Measurements from ENCODE around the gene EFCAB8.

The EFCAB8 gene

DNA sequence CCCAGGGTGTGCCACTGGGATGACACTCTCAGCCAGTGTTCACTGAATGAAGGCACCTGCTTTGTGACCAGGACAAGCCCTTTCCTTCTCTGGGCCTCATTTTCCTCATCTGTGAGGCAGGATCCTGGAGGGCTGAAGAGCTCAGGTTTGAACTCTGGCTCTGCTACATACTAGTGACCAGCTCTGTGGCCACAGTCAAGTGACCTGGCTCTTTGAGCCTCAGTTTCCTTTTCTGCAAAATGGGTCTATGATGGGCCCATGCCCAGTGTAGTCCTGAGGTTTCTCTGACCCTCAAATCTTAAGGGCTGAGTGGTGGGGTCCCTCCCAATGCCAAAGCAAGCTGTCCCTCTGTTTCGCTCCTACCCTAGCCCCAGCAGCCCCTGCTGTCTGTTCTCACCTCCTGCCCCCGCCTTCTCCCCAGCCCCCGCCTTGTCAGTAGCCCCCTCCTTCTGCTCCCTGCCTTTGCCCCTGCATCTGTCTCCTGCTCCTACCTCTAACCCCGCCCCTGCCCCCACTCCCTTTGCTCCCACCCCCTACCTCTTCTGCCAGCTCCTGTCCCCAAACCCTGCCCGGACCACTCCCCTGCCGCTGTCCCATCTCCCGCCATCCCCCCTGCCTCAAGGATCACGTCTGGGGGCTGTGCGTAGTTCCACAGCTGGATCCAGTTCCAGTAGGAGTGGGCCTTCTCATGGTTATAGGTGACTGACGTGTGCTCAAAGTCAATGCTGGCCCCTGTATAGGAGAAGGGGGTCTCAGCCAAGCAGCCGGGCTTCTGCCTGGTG lies 128.5 kb downstream of the EFCAB8 start:
- DNase-seq (ENCODE audit: low read depth), result no peak

DNA sequence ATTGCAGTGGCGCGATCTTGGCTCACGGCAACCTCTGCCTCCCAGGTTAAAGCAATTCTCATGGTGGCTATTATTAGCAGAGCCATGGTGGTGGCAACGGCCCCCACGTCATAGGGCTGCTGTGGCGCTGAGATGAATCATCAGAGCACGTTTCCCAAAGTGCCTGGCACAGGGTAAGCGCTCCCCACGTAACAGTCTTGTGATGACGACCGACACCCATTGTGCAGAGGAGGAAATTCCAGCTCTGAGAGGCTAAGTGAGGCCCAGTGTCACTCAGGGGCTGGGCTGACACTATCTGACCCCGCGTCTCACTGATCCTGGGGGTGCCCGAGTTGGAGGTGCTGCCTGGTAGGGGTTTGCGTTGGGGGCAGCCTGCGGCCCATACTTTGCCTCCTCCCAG lies 129.3 kb downstream of the EFCAB8 start:
- no peak for DNase-seq (ENCODE audit: low read depth)

DNA sequence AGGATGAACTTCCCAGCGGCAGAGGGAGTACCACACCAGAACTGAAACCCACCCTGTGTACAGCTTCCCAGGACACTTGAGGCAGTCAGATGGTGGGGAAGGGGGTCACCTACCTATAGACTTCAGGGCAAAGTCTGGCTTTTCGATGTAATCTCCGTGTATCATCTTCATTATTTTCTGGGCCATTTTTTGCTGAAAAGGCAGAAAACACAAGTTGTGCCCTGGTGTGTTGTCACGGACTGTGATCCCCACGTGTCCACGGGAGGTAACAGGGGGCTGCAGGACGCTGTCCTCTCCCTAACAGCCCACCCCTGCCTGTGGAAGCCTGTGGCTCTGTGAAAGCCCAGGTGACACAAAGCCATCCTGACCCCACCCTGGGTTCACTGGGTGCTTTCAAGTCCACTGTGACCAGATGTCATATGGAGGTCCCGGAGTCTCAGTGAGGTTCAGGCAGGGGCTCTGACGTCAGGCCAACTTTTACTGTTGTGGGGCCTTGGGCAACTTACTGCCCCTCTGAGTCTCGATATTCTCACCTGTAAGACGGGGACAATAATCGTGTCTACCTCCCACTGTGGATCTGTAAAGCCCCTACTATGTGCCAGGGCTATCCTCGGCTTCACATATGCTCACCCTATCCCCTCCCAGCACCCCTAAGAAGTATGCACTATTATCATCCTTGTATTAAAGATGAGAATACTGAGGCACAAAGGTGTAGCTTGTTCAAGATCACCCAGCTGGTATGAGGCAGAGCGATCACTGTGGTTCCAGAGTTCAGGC lies 131.0 kb downstream of the EFCAB8 start:
- no peak for DNase-seq (ENCODE audit: low read depth)

DNA sequence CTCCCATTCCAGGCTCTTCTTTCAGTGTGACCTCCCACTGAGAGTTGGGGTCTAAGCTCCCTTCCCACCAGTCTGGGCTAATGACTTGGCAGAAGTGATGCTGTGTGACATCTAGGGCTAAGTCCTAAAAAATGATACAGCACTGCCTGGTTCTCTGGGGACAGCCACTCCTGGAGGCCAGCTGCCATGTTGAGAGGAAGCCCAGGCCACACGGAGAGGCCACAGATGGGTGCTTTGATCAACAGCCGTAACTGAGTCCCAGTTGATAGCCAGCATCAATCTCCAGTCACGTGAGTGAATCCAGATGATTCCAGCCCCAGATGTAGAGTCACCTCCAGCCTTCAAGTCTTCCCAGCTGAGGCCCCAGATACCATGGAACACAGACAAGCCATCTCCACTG lies 131.7 kb downstream of the EFCAB8 start:
- DNase-seq (ENCODE audit: low read depth), result no peak

DNA sequence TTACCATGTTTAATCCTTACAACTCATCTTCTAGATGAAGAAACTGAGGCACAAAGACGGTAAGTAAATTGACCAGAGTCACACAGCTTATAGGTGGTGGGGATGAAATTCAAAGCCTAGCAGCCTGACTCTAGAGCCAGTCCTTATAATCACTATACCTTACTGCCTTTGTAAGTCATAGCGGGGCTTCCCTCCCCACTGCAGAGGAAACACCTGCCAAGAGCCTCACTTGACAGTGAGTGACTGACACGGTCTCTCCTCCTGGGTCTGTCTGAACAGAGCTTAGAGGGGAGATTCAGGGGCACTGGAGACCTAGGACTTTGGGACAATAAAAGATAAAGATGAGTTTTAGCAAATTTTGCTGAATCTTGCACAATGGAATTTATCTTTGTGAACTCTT lies 132.7 kb downstream of the EFCAB8 start:
- DNase-seq (ENCODE audit: low read depth), result no peak

DNA sequence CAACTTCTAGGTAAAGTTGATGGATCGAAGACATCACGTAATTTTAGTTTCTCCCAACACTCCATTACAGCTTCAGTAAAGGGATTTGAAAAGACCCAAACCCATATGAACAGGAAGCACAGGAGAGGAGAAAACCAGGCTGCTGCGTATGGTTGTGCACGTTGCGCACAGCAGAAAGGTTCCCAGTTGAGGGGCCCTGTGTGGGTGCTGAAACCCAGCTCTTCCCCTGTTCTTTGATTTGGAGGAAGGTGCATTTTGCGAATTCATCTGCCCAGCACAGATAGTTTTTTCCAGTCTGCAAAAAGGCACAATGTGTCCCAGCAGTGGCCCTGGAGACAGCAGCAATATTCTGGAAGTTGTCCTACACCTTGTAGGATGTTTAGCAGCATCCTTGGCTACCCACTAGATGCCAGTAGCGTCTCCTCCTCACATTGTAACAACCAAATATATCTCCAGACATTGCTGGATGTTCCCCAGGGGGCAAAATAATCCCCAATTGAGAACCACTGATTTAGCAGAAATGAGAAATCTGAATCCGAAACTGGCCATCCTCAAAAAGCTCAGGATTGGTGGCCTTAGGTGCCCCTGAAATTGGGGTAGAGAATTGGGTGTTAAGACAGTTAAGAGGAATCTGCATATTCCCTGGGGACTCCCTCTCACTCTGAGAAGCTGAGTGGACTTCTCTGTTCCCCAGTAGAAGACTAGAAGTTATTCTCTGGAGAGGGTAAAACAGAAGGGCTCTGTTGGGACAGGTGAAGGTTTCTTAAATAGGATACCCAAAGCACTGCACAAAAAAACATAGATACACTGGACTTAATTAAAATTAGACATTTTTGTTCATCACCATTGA lies 133.3 kb downstream of the EFCAB8 start:
- no peak for DNase-seq (ENCODE audit: low read depth)

DNA sequence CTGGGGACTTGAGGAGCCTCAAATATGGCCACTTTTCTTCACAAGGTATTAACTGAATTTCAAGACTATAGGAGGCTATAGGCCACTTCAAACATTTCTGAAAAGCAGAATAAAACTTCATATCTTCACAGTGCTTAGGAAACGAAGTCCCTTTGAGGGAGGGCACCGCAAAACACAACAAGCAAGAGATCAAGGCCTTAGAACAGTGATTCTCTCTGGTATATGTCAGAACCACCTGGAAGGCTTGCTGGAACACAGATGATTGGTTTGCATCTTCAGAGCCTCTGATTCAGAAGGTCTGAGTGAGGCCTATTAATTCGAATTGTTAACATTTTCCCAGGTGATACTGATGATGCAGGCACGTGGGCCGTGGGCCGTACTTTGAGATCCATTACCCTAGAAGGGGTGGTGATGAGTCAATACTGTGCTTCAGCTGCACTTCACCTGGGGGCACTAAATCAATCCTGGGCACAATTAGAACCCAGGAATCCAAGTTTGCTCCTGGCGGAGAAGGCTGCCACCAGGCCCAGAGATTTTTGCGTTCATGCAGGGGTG lies 134.8 kb downstream of the EFCAB8 start:
- no peak for DNase-seq (ENCODE audit: low read depth)

DNA sequence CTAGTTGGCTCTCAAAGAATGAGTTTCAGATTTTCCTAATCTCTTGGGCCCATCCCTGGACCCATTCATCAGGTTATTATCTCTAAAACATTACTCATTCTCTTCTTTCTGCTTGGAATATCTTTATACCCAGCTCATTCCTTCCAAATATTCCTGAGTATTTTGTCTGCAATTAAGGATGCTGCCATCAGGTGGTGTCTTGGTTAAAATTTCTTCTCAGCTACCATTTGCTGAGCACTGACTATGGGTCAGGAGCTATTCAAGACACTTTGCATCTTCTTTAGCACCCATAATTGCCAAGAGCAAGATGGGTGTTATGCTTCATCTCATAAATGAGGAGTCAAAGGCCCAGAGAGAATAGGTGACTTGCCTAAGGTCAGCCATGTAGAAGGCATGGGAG lies 137.1 kb downstream of the EFCAB8 start:
- no peak for DNase-seq (ENCODE audit: low read depth)

DNA sequence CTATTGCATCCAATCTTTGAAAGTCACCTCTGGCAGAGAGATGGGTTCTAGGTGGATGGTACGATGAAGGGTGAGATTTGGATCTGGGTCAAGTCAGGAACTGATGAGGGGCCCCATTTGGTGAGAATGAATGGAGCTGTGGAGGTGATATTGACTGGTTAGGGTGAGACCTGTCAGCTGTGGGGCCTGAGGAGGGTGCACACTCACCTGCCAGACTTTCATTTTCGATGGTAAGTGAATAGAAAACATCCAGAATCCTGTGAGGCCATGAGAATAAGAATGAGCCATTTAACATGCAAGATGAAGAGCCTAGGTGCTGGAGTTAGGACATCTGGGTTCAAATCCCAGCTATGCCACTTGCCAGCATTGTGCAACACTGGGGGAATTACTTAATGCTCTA lies 138.7 kb downstream of the EFCAB8 start:
- no peak for DNase-seq (ENCODE audit: low read depth)

DNA sequence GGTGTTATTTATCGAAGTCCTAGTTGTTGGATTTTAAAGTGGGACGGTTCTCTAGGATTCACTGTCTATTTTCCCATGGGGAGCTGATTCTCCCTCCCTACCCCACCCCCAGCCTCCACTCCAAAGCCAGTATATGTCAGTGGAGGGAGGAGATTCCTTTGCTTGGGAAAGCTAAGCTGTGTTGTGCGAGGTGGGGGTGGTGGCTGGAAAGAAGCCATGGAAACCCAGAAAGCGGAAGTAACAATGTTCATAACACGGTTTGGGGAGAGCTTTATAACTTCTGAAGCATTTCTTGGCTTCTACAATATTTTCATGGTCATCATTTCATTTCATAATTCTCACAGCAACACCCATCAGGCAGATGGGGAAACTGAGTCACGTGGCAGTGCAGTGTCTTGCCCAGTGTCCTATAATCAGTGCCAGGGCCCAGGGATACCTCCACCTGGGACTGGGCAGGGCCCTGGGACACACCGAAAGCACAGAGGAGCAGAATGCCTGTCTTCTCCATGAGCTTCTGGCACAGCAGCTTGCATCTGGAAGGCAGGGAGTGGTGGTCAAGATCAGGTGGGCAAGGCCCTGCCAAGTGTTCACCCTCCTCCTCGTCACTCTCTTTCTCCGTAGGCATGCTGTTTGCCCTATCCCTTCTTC lies 141.0 kb downstream of the EFCAB8 start:
- no peak for DNase-seq (ENCODE audit: low read depth)

DNA sequence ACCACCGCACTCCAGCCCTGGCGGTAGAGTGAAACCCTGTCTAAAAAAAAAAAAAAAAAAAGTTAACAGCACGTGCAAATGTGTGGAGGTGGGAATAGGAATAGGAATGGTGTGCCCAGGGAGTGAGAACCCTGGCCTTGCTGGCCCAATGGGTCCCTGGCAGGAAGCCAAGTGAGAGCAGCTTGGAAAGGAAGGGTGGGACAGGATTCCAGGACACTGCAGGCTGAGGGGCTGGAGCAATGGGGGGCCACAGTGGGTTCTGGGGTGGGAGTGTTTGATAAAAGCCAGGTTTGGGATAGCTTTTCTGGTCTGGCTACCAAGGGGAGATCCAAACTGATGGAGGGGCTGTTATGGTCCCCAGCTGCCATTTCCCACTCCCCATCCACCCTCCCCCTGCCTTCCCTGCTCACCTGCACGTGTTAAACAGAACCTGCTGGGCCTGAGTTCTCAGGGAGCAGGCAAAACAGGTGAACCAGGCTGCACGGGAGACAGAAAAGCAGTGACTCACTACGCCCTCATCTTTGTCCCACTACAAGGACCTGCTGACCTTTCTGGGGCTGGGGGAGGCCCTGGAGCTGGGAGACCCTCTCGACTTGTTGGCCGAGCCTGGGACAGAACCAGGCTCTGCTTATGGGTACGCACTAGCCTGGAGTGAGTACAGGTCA lies 142.2 kb downstream of the EFCAB8 start:
- no peak for DNase-seq (ENCODE audit: low read depth)

DNA sequence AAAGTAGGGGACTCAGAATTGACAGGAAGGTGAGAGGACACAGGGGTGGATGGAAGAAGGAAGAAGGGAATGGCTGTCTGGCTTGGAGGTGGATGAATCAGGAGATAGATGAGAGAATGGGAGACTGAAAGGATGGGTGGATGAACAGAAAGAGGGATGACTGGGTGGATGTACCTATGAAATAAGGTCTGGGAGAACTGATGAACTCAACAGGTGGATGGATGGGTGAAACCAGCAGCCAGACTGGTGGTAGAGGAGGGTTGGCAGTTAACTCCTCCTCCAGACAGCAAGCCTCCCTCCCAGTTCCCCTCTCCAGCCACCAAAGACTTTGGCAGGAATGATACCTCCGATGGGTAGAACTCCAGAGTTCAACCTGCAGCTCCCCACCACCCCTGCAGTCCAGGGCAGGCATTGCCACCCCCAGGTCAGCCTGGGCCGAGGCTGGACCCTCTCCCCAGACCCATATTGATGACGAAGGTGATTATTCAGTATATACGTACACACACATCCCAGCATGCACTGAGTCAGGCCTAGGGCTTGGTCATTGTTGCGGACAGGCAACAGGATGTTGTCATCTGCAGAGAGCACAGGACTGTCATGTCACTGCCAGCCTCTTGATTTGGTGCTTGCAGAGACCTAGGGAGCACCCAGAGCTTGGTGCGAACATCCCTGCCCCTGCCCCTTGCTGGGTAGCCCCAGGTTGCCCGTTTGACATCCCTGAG lies 143.5 kb downstream of the EFCAB8 start:
- DNase-seq (ENCODE audit: low read depth), result no peak

DNA sequence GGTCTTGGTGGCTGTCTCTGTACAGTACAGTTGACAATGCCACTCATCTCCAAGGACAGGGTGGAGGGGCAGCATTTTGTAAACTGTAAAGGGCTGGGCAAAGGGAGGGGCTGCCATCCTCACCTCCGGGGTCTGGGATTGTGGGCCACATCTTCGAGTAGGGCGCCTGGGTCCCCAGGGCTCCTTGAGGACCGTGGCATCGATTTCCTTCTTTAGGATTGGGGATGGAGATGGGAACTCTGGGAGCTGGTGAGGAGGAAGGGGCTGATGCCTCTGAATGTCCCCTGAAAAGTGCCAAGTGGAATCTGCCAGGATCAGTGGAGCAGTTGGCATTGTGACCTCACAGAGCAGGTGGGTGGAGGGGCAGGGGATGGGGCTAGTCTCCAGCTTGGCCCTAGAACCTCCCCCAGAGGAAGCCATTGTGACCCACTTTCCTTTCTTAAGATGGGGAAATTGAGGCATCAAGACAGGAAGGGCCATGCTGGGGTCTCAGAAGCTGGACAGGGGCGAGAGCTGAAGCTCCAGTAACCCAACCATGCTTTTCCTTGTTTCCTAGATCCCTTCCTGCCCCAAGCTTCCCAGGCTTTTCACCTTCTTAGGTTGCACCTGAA lies 145.5 kb downstream of the EFCAB8 start, which contains the start of gene SUN5:
Gene SUN5, minus strand, starts transcription at position 293 of the 611 bp plus-strand sequence. Its CDS starts 93 bp downstream, at position 200.
- no peak for DNase-seq (ENCODE audit: low read depth)

DNA sequence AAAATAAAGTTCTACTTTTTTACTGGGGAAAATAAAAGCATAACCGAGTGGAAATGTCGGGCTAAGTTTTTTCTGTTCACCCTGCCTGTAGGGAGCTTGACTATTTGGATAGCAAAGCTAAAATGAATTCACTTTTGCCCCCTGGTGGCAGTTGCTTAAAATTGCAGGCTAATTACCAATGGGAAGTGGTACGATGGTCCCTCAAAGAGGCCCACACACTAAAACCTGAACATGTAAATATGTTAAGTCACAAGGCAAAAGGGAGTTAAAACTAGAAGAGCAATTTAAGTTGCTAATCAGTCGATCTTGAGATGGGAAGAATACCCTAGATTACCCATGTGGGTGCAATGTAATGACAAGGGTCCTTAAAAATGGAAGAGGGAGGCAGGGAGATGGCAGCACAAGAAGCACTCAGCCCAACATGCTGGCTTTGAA lies 146.4 kb downstream of the EFCAB8 start:
- DNase-seq (ENCODE audit: low read depth), result no peak

DNA sequence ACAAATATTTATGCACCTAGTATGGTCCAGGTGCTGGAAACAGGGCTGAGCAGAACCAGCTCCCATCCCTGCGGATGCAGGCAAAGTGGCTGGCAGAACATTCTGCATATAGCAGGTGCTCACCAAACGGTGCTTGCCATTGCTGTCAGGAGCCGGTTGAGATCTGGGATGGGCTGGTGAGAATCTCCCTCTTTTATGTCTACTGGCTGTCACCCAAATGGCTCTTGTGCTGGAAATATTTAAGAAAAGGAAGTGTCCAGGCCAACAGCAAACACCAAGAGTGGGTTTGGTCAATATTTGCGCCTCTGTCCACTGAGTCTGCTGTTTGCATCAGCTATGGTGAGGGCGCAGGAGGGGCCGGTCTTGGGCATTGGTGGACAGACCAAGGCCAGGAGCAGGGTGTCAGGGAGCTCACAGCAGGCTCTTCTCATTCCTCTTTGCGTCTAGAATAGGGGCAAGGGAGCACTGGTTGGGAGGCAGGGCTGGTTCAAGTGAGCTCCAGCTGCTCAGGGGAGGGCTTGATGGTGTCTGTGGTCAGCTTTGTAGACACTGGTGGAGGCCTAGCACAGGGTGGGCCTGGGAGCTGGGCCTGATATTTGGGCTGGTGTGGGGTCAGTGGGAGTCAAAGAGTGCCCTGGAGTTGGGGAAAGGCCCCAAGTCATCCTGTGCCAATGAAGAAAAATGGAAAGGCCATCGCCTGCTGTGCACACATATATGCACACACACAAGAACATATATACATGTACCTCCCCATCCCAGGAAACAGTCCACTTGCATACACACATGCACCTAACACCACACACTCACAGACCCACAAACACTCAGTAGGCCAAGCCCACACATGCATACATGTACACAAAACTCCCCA lies 147.4 kb downstream of the EFCAB8 start:
- DNase-seq (ENCODE audit: low read depth), result no peak

DNA sequence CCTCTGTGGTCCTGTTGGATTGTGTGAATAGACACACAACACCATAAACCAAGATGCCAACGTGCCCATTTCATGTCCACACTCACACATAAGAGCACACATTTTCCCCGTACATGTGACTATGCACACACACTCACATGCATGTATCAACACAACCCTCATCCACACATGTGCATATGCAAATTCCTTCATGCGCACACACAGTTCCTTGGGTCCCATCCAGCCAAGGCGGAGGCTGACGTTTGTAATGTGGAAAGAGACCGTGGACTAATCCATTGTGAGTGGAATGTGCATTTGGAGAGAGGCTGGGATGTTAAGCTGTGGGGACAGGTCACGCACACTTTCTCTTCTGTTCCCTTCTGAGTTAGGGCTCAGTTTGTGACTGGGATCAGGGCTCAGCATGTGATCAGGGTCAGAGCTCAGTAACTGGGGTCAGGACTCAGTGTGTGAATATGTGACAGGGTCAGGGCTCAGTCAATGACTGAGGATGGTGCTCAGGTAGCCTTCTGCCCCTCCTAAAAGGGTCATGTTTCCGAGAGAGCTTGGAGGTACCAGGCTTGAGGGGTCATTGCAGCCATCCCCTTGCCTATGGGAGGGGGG lies 148.2 kb downstream of the EFCAB8 start:
- DNase-seq (ENCODE audit: low read depth), result no peak

DNA sequence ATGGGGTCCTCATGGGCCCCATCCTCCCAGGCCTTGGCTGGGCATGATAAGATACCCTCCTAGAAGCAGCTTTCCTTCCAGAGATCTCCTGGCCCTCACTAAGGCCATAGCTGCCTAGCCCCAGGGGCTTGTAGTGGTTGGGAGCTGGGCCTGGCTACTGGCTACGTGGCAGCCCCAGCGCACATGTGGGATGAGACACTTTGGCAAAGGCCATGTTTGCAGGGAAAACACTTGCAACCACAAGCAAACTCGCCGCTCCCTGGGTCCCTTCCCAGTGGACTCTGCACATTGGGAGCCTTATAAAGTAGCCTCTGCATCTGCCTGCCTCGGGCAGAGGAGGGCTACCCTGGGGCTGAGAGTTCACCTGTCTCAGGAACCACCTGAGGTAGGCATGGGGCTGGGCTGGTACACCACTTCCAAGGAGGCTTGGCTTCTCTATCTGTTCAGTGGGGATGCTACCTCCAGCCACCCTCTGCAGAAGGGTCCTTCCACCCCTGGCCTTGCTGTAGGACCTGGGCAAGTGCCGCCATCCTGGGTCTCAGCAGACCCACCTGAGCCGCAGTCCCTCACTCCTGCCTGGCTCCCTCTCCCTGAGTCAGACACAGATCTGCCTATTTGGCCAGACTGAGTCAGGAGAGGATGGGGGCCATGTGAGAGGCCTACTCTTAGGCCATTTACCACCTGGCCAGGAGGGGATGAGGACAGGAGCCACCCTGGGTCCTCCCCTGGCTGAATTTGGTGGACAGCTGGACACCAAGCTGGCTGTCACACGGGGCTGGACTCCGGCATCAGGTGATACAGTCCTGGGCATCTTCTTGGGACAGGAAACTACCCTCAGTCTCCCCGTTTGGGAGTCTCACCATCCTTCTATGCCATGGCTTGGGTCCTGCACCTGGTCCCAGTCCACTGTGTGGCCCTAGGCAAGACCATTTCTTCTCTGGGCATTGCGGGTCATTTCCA lies 148.9 kb downstream of the EFCAB8 start, which contains the start of gene BPIFB2:
Gene BPIFB2, plus strand, starts transcription at position 329 of the 960 bp plus-strand sequence. CDS start 871 bp downstream, outside the sequence.
- no peak for DNase-seq (ENCODE audit: low read depth)
